HG03108 (cell line): ENCODE data around the gene SF3B5.
"Not testable (repeated sequence)": the region's sequence is repeated elsewhere in the genome, so short reads cannot be mapped to it uniquely, and the experiment has no call there.

Source experiments
- ATAC-seq: cut with Tn5 transposase; IDR thresholded peaks from one replicate; pipeline ENCODE4 v1.9.1; 2021; ENCODE audit warnings: moderate library complexity; ENCODE audit not compliant: unreplicated experiment

Gene SF3B5

GRCh38 chr6:144064402-144065212 is 30.8 kb downstream of the SF3B5 start:
- peak; percentile 15 for ATAC-seq

- ATAC-seq: peak; percentile 79
These were observed 31.5 kb downstream of the SF3B5 start for GRCh38 chr6:144063744-144064401.

- no peak for ATAC-seq
These were observed 32.1 kb downstream of the SF3B5 start for GRCh38 chr6:144063246-144063743.

- ATAC-seq: no peak
These were observed 32.6 kb downstream of the SF3B5 start for GRCh38 chr6:144062786-144063185.

DNA sequence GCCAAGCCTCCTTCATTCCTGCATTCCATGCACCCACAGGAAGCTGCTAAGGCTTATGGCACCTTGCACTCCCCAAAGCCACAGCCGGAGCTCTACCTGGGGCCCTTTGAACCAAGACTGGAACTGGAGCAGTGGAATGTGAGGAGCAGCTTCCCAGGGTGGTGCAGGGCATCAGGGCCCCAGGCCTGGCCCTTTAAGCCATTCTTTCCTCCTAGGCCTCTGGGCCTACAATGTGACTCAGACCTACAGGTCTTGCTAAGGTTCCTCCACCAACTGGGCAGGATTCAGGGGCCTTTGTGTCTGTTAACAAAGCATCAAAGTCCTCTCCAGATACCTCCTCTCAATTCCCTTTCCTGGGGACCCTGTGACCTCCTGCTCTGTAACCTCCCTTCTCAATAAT is 36.2 kb downstream of the SF3B5 start:
- ATAC-seq: no peak

DNA sequence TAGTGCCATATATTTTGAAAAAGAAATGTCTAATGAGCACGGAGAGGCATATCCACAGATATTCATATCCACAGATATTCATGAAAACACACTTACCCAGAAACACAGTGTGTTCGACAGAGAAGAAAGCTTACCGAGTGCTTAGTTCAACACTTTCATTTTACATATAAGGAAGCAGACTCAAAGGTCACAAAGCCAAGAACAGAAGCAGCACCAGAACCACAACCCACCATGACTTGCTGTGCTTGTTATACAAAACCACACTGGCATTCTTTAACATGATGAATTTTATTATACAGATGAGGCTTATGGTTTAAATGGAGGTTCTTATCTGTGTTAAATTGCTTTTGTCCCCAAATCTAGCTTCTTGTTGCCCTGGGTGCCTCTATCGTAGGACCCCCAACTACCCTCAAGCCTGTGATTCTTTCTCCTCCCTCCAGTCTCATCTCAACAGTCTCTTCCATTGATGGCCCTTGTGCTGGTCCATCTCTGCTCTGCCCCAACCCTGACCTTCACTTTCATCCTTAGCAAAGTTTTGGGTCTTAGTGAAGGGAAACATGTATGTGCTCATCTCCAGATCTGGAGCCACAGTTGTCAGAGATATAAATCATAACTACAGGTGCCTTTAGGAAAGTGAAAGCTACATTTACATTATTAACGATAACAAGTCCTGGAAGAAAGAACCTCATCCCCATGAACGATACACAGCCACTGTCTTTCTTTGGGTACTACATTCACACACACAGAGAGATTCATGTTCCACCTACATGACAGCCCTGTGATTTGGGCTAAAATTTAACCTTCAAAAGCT is 40.0 kb downstream of the SF3B5 start:
- ATAC-seq: peak; percentile 88

DNA sequence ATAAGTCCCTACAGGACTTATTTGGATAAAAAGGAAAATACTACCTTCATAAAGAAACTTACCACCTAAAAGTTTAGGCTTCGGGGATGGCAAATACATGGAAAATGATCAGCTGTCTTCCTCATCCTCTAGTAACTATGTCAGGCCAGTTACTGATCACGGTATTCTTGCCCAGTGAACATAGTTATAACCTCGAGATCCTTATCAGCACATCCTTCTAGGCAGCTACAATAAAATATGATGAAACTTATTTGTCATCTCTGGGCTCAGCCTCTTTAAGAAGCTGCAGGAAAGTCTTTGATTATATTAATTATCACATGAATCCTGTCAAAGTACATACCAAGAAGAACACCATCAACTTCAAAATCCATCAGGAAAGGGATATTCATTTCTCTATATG is 41.8 kb downstream of the SF3B5 start:
- no peak for ATAC-seq

DNA sequence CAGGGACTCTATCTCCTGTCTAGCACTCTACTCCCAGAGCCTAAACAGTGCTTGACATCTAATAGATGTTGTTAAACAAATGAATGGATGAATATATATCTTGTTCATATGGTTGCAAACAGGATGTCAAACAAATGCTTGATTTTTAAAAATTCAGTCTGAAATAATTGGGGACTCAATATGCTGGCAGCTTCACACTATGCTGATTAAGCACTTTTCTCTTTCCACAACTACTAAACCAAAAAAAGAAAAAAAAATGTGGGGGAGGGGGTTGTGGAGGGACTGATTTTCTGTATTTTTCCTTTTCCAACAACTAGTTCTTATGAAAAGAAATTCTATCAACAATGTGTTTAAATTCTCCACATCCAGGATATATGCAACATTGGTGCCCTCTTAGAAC is 42.9 kb downstream of the SF3B5 start:
- no peak for ATAC-seq

DNA sequence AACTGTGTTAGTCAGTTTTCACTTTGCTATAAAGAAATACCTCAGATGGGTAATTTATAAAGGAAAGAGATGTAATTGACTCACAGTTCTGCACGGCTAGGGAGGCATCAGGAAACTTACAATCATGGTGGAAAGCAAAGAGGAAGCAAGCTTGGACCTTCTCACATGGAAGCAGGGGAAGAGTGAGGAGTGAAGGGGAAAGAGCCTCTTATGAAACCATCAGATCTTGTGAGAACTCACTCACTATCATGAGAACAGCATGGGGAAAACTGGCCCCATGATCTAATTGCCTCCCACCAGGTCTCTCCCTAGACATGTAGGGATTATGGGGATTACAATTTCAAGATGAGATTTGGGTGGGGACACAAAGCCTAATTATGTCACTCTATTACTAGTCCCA is 46.0 kb downstream of the SF3B5 start:
- ATAC-seq: no peak

- no peak for ATAC-seq
These were observed 47.7 kb downstream of the SF3B5 start for GRCh38 chr6:144047688-144048087.

DNA sequence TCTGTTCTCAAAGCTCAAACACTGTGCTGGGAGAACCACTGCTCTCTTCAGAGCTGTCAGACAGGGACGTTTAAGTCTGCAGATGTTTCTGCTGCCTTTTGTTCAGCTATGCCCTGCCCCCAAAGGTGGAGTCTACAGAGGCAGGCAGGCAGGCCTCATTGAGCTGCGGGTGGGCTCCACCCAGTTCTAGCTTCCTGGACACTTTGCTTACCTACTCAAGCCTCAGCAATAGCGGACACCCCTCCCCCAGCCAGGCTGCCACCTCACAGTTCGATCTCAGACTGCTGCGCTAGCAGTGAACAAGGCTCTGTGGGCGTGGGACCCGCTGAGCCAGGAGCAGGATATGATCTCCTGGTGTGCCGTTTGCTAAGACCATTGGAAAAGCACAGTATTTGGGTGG is 48.7 kb downstream of the SF3B5 start:
- ATAC-seq: not testable (repeated sequence)

GRCh38 chr6:144044989-144045388 is 50.4 kb downstream of the SF3B5 start:
- ATAC-seq: not testable (repeated sequence)
